ENCODE measurements around the gene NT5C. TPM values are rescaled to one million over a fixed set of nuclear protein-coding genes. Genes with fewer than 3 reads are reported as not detected.
"Not testable (repeated sequence)": the region's sequence is repeated elsewhere in the genome, so short reads cannot be mapped to it uniquely, and the experiment has no call there.

NT5C gene
- total RNA-seq, 1 donor from 2014 or later, result 140 TPM

GRCh38 chr17:75163074-75163473 is 31.5 kb upstream of the NT5C start:
- DNase-seq (ENCODE audit: low read depth), result no peak
- no peak for TF ChIP-seq CTCF (conservative IDR thresholded peaks at IDR 0.05; ENCODE audit: low read depth, low read length)
- H3K4me3 ChIP-seq (ENCODE audit: low read depth, low read length), result no peak overlapping the region

GRCh38 chr17:75160211-75160610 is 28.7 kb upstream of the NT5C start:
- H3K4me3 ChIP-seq (ENCODE audit: low read depth, low read length), result no peak overlapping the region
- no peak for DNase-seq (ENCODE audit: low read depth)
- TF ChIP-seq CTCF (conservative IDR thresholded peaks at IDR 0.05; ENCODE audit: low read depth, low read length), result no peak

- DNase-seq (ENCODE audit: low read depth), result no peak
- TF ChIP-seq CTCF (conservative IDR thresholded peaks at IDR 0.05; ENCODE audit: low read depth, low read length), result no peak
- no peak overlapping the region for H3K4me3 ChIP-seq (ENCODE audit: low read depth, low read length)
Observed at GRCh38 chr17:75159196-75160031, 27.9 kb upstream of the NT5C start.

- not testable (repeated sequence) for DNase-seq (ENCODE audit: low read depth); H3K4me3 ChIP-seq (ENCODE audit: low read depth, low read length)
Observed at GRCh38 chr17:75158480-75158879, 26.9 kb upstream of the NT5C start.

- no peak overlapping the region for H3K4me3 ChIP-seq (ENCODE audit: low read depth, low read length)
- TF ChIP-seq CTCF (conservative IDR thresholded peaks at IDR 0.05; ENCODE audit: low read depth, low read length), result no peak
- peak; percentile 45 for DNase-seq (ENCODE audit: low read depth)
Observed at GRCh38 chr17:75155191-75155601, 23.7 kb upstream of the NT5C start.

- TF ChIP-seq CTCF (conservative IDR thresholded peaks at IDR 0.05; ENCODE audit: low read depth, low read length), result no peak
- peak; percentile 82 for DNase-seq (ENCODE audit: low read depth)
Observed at GRCh38 chr17:75154195-75155106, 22.9 kb upstream of the NT5C start, which contains the start of gene JPT1. Gene JPT1, minus strand, starts transcription at chr17:75154512. Its CDS starts 115 bp downstream, at chr17:75154397.

GRCh38 chr17:75153780-75154194 is 22.2 kb upstream of the NT5C start:
- H3K4me3 ChIP-seq (ENCODE audit: low read depth, low read length), result peak overlapping the region; percentile 97
- no peak for DNase-seq (ENCODE audit: low read depth)
- TF ChIP-seq CTCF (conservative IDR thresholded peaks at IDR 0.05; ENCODE audit: low read depth, low read length), result no peak

More at GRCh38 chr17:75154195-75155106, 22.9 kb upstream of the NT5C start, which contains the start of gene JPT1:
- peak within 1 kb of the TSS; percentile 97 for H3K4me3 ChIP-seq (ENCODE audit: low read depth, low read length)
